ENCODE data around the gene OIT3.

Gene OIT3

GRCh38 chr10:72893136-72893798 is at the start of gene OIT3:
Gene OIT3 (plus strand): TSS chr10:72893739. CDS start chr10:72893799, 60 bp downstream.
- DNase-seq (ENCODE audit: low read depth), result no peak

GRCh38 chr10:72846238-72846637 is 47.3 kb upstream of the OIT3 start:
- DNase-seq (ENCODE audit: low read depth), result no peak

GRCh38 chr10:72847681-72848080 is 45.9 kb upstream of the OIT3 start:
- DNase-seq (ENCODE audit: low read depth), result no peak

DNA sequence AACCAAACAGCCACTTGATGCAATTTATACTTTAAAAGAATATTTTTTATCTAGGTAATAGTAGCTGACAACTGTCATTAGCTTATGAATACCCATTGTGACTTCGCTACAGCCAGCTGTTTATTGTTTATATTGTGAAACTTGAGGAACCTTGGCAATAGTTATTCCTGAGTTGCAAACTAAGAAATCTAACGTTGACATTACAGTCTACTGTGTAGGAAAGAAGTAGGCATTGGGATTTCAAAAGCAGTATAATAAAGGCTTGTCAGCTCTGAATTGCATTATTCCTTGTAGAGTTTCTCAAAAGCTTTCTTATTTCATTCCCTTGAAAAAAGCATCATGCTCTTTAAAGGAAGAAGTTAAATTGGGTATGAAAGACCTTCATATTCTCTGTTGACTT is 42.7 kb upstream of the OIT3 start:
- no peak for DNase-seq (ENCODE audit: low read depth)

GRCh38 chr10:72851509-72851908 is 42.0 kb upstream of the OIT3 start:
- no peak for DNase-seq (ENCODE audit: low read depth)

GRCh38 chr10:72852508-72852907 is 41.0 kb upstream of the OIT3 start:
- DNase-seq (ENCODE audit: low read depth), result no peak

DNA sequence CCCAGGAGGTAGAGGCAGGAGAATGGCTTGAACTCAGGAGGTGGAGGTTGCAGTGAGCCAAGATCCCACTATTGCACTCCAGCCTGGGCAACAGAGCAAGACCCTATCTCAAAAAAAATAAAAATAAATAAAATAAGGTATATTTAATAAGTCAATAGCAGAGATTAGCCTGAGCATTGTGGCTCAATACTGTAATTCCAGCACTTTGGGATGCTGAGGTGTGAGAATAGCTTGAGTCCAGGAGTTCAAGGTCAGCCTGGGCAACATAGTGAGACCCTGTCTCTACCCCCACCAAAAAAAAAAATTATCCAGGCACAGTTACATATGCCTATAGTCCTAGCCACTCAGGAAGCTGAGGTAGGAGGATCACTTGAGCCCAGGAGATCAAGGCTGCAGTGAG is 38.4 kb upstream of the OIT3 start:
- DNase-seq (ENCODE audit: low read depth), result no peak

- DNase-seq (ENCODE audit: low read depth), result no peak
These were observed 37.7 kb upstream of the OIT3 start for GRCh38 chr10:72855790-72856189.

GRCh38 chr10:72858067-72858466 is 35.5 kb upstream of the OIT3 start:
- no peak for DNase-seq (ENCODE audit: low read depth)

- no peak for DNase-seq (ENCODE audit: low read depth)
These were observed 30.6 kb upstream of the OIT3 start for GRCh38 chr10:72862957-72863356.

DNA sequence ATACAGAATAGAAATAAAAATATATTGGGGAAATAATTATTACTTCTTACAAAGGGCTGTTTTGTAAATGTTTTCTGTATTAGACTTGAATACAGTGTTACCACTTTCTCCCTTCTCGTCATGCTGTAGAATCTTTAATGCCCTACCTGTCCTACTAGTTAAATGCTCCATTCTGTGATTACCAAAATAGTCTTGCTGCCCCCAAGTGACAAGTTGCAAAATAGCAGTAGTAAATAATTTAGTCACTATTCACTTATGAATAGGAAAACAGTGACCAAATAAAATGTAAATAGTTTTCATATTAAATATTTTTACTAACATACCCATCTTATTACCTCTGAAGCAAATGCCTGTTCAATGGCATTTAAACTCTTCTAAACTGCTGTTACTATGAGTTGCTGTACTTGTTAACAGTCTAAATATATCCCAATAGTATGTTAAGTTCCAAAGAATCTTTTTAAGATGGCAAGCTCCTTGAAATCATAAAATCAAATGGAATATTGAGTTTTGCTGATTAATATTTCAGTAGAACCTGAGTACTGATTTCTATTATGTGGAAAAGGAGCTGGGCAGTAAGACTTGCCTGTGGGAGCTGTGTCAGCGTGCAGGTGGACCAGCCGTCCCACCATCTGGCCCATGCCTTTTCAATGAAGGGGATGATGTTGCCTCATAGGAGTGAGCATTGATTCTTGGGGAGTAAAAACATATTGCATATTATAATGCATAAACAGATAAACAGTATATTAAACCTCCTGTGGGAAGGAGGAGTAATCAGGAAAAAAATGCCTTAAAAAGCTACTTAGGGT is 18.1 kb upstream of the OIT3 start:
- no peak for DNase-seq (ENCODE audit: low read depth)

- DNase-seq (ENCODE audit: low read depth), result no peak
These were observed 14.3 kb upstream of the OIT3 start for GRCh38 chr10:72879245-72879644.

- DNase-seq (ENCODE audit: low read depth), result no peak
These were observed 12.2 kb upstream of the OIT3 start for GRCh38 chr10:72881291-72881690.

DNA sequence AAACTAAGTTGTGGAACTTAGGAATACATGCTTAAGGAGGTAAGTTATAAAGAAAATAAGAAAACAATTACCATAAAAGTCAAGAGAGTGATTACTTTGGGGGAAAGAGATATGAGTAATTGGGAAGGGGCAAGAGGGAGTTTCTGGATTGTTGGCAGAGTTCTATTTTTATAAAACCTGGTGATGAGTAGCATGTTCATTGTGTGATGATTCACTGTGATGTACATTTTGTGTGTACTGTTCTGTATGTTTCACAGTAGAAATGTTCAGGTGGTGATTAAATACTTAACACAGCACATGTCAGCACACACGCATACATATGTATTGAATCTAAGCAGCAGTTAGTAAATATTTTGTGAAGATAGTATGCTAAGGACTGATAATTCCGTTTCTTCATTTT is 9.7 kb upstream of the OIT3 start:
- no peak for DNase-seq (ENCODE audit: low read depth)

DNA sequence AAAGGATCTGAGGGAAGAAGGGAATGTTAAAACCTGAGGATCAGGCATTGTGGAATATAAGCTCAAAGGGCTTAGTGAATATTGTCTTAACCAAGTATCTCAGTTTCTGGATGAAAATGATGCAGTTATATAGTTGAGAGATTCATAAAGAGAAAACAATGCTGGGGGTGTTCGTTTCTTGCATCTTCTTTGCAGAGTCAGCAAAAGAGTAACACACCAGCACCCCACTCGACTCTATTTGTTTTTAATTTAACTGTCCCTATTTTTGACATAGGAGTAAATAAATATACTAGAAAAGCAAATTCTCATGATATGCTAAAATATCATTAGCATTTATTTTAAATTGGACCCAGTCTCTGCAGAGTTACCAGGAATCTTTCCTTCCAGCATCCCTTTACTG is 7.6 kb upstream of the OIT3 start:
- no peak for DNase-seq (ENCODE audit: low read depth)

GRCh38 chr10:72886621-72887020 is 6.9 kb upstream of the OIT3 start:
- no peak for DNase-seq (ENCODE audit: low read depth)

GRCh38 chr10:72887043-72887442 is 6.5 kb upstream of the OIT3 start:
- DNase-seq (ENCODE audit: low read depth), result no peak

DNA sequence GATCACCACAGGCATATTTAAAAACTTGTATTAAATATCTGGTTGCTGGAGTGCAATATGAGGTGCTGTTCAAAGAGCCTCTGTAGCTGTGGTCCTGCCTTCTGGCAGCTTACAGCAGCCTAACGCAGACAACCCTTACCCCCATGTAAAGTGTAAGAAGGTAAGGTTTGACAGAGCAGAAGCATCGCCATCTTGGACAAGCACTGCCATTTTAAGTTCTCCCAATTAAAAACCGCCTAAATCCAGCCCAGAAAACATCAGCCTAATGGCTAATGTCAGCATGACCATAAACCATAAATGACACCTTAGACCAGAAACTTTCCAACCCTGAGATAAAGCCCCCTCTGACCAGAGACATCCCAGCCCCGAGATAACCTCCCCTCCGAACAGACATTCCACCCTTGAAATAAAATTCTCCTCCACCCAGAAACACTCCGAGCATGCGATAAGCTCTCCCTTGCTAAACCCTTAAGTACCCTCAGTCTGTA is 5.3 kb upstream of the OIT3 start:
- DNase-seq (ENCODE audit: low read depth), result no peak

GRCh38 chr10:72889391-72889831 is 4.1 kb upstream of the OIT3 start:
- DNase-seq (ENCODE audit: low read depth), result no peak

- DNase-seq (ENCODE audit: low read depth), result no peak
These were observed 3.5 kb upstream of the OIT3 start for GRCh38 chr10:72890086-72890485.

- DNase-seq (ENCODE audit: low read depth), result no peak
These were observed 1.8 kb downstream of the OIT3 start for GRCh38 chr10:72895236-72895850.

- DNase-seq (ENCODE audit: low read depth), result no peak
These were observed 5.1 kb downstream of the OIT3 start for GRCh38 chr10:72898616-72899015.

DNA sequence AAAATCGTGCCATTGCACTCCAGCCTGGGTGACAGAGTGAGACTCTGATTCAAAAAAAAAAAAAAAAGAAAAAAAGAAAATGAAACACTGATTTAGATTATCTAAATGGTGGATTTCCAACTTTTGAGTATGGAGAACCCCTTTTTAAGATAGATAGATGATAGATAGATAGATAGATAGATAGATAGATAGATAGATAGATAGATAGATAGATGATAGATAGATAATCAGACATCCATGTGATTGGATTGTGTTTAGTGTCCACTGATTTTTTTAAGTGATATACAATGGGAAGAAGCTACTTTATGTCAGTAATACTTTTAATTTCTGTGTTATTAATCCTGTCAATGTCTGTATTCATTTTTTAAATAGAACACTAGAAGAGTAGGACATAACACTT is 6.0 kb downstream of the OIT3 start:
- DNase-seq (ENCODE audit: low read depth), result no peak

Data from stimulated activated CD8-positive, alpha-beta memory T cell treated with anti-CD3 and anti-CD28 coated beads, Interleukin-15, amount 100 ng/mL, for 1 hour (primary cell).